IPS-NIHi7 (cell line): ENCODE results near the gene TIGD1.
A peak's percentile ranks its signal among the peaks of the same experiment; 100 is the strongest.

Experiments used
- DNase-seq: peaks from one replicate; pipeline ENCODE4 v3.0.0; 2012; ENCODE audit warnings: mixed read lengths; ENCODE audit errors: extremely low spot score

TIGD1 gene

GRCh38 chr2:232550354-232551249 lies at the start of gene TIGD1, which contains the start of gene EIF4E2:
TSS of gene TIGD1 (minus strand) at chr2:232550557. CDS start at chr2:232549882, 675 bp downstream.
TSS of gene EIF4E2 (plus strand) at chr2:232550689. CDS start at chr2:232550725, 36 bp downstream.
- DNase-seq = peak; percentile 100

GRCh38 chr2:232598293-232598692 lies 47.9 kb upstream of the TIGD1 start:
- peak; percentile 47 for DNase-seq

- no peak for DNase-seq
Measured at GRCh38 chr2:232597362-232598079, 47.2 kb upstream of the TIGD1 start.

GRCh38 chr2:232593982-232594381 lies 43.6 kb upstream of the TIGD1 start:
- DNase-seq = no peak

- DNase-seq = no peak
Measured at GRCh38 chr2:232592772-232593395, 42.5 kb upstream of the TIGD1 start.

GRCh38 chr2:232588680-232589585 lies 38.6 kb upstream of the TIGD1 start:
- no peak for DNase-seq

- no peak for DNase-seq
Measured at GRCh38 chr2:232588031-232588430, 37.7 kb upstream of the TIGD1 start.

- DNase-seq = no peak
Measured at GRCh38 chr2:232587512-232587911, 37.2 kb upstream of the TIGD1 start.

- DNase-seq = no peak
Measured at GRCh38 chr2:232586943-232587505, 36.7 kb upstream of the TIGD1 start.

GRCh38 chr2:232584238-232584637 lies 33.9 kb upstream of the TIGD1 start:
- DNase-seq = no peak

GRCh38 chr2:232581725-232582124 lies 31.4 kb upstream of the TIGD1 start:
- DNase-seq = no peak

GRCh38 chr2:232580648-232580981 lies 30.3 kb upstream of the TIGD1 start:
- no peak for DNase-seq

GRCh38 chr2:232578626-232579025 lies 28.3 kb upstream of the TIGD1 start:
- DNase-seq = no peak

GRCh38 chr2:232577841-232578240 lies 27.5 kb upstream of the TIGD1 start:
- no peak for DNase-seq

GRCh38 chr2:232576995-232577394 lies 26.6 kb upstream of the TIGD1 start:
- no peak for DNase-seq

- DNase-seq = no peak
Measured at GRCh38 chr2:232575404-232575746, 25.0 kb upstream of the TIGD1 start.

- no peak for DNase-seq
Measured at GRCh38 chr2:232574674-232575403, 24.5 kb upstream of the TIGD1 start.

- no peak for DNase-seq
Measured at GRCh38 chr2:232573771-232574435, 23.5 kb upstream of the TIGD1 start.

GRCh38 chr2:232573042-232573441 lies 22.7 kb upstream of the TIGD1 start:
- no peak for DNase-seq

- no peak for DNase-seq
Measured at GRCh38 chr2:232571026-232571474, 20.7 kb upstream of the TIGD1 start.
